Activated CD8-positive, alpha-beta memory T cell treated with anti-CD3 and anti-CD28 coated beads for 48 hours (primary cell): ENCODE results near the gene HIGD1A.

ENCODE experiments used
- DNase-seq, 3 experiments: peaks; one replicate each; pipeline ENCODE4 v3.0.0-alpha.2; 2020; ENCODE audit warnings: low read depth in 2 of 3, low spot score in 2 of 3

HIGD1A gene

DNA sequence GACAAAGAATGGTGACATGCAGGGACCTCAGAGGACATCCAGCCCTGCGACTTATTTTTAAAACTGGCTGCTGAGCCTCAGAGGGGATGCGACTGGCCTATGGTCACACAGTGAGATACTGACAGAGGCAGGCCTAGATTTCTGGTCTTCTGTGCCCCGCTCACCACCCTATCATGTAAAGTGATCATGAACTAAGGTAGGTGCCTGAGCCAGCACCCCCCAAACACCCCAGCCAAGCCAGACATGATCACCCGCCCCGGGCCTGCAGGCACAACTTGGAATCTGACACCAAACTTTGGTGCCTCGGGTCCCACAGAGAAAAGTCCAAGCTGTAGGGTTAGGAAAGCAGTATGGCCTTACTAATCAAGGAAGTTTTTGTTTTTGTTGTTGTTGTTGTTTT, 67.8 kb downstream of the HIGD1A start:
- DNase-seq: no peak

- no peak for DNase-seq
Observed at GRCh38 chr3:42736081-42736480, 68.2 kb downstream of the HIGD1A start.

- DNase-seq: no peak
Observed at GRCh38 chr3:42735615-42736014, 68.7 kb downstream of the HIGD1A start.

- DNase-seq: no peak
Observed at GRCh38 chr3:42735019-42735418, 69.3 kb downstream of the HIGD1A start.

DNA sequence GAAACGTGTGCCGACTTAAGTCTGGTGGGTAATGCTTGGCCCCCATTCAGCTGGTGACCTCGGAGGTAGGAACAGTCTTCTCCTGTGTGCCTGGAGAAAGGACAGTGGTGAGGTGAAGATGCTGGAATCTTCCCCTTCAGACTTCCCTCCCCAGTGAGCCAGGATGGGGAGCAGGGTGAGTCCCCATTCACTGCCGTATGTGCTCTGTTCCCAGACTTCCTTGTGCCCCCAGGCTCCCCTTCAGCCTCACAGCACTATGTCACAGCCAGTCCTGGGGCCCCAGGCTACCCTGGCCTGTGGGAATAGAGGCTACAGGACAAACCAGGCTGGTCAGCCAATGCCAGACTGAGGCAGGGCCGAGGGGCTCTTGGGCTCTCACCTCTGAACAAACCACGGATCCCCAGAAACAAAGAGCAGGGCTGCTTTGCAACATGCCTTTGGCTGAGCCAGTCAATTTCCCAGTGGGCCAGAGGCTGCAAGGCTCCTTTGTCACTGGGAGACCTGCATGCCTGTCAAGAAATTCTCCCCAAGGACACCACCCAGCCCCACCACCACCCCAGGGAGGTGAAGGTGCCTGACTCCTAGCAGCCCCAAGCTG, 69.9 kb downstream of the HIGD1A start:
- DNase-seq: no peak

DNA sequence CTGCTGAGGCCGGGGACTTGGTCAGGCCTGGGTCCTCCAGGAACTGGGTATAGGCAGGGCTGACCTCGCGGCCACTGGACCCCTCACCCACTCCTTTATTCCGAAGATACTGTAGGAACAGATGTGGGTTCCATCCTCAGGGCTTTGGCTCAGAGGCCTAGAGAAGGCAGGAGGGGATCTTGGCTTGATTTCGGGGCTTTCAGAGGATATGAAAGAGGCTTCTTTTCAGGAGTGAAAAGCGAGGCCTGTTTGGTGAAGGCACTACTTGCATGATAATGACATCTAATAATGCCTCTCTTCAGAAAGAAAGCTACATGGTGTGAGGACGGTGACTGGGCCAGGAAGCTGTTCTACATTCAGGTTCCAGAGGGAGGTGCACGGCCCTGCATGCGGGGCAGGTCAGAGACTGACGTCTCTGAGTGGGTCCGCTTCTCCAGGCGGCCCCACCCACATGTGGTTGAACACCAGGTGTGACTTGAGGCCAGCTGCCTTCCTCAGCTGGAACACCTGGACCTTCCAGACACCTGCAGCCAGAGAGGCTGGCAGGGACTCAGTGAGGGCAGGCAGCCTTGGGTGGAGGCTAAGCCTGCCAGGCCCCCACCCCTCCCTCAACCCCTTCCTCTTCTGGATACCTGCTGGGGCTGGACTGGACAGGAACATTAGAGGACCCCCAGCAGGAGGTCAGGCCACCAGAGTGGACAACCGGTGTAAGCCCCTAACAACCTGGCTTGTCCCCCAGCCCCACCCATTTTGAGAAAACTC, 70.6 kb downstream of the HIGD1A start:
- DNase-seq: no peak
